GM21619 (cell line): ENCODE data around the gene PRDM15.

Experiments used
- ATAC-seq: cut with Tn5 transposase; IDR thresholded peaks from one replicate; pipeline ENCODE4 v1.9.1; 2021; ENCODE audit not compliant: unreplicated experiment

PRDM15 gene

DNA sequence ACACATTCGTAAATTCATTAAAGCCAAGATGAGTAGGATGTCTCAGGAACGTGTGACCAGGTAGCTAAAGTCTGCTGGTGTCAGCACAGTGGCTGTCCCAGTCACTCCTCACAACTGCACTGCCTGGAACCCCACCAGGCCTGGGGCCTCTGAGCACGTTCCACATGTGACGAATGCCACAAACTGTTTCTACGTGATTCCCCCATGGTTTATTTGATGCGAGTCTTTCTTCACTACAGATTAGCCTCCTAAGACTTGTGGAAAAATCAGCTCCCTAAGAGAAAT, 33.2 kb downstream of the PRDM15 start:
- ATAC-seq: no peak

- ATAC-seq: no peak
Observed at GRCh38 chr21:41845310-41846032, 33.7 kb downstream of the PRDM15 start.

DNA sequence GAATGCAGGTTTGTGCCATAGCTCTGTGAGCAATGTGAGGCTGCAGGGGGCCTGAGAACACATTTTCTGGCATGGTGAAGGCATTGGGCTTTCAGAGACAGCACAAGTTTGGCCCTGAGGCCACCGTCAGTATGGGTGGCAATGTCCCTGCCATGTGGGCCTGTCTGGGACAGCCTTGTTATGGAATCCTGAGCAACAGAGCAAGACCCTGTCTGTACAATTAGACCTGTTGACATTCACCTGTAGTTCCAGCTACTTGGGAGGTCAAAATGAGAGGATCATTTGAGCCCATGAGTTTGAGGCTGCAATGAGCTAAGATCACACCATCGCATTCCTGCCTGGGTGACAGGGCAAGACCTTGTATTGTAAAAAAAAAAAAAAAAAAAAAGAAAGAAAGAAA, 35.6 kb downstream of the PRDM15 start:
- no peak for ATAC-seq

DNA sequence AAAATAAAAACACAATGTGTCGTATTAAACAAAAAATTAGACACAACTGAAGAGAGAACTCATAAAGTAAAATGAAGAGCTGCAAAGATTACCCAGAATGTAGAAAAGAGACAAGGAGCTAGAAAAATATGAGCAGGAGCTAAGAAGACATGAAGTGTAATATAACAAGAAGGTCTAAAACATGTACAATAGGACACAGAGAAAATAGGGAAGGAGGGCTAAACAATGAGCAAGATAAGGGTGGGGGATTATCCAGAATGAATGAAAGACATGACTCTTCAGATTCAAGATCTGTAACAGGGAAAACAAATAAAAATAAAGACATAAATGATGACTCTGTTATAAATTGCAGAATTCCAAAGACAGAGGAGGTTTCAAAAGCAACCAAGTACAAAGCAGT, 38.3 kb downstream of the PRDM15 start:
- ATAC-seq: no peak

DNA sequence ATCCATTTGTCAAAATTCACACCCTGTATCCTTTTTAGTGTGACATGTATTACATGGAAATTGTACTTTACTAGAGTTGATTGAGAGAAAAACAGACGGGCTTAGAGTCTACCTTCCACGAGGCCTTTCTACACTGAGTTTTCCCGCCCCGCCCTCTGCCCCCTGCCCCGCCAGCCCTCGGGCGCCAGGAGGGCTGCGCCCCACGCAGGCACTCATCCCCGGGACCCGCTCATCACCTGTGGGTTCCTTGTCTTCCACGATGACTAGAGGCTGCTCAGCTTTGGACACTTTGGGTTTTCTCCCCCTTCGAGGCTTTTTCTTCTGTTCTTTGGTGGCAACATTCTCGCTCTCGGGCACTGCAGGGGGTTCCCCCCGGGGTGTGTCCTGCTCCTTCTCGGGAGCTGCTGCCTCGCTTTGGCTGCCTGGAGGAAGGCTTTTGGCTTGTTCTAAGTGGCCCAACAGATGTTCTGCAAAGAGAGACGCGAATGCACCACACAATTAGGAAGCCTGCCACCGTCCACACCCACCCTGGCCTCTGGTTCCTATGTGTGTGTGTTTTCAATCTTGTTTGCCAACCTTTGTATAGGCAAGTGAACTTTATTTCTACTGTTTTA, 39.6 kb downstream of the PRDM15 start:
- no peak for ATAC-seq

DNA sequence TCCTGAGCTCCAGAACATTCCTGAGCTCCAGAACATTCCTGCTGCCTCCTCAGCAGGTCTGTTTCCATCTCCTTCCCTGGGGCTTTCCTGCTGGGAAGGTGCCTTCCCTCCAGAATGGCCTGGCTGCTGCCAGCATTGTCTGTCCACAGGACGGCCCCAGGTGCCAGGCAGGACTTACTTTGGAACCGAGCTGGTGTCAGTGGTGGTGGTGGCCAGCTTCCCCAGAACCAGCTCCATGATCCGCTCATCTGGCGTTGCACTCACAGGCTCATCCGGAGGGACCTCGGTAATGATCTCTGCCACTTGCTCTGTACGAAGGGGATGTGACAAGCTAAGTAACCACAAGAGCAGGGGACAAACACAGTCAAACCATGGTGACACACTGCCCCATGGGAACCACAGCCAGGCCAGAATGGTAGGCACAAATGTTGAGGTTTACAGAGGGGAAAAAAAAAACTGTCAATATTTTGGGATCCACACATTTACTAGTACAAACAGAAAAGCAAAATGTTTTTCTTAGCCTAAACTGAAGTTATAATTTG, 41.3 kb downstream of the PRDM15 start:
- no peak for ATAC-seq

DNA sequence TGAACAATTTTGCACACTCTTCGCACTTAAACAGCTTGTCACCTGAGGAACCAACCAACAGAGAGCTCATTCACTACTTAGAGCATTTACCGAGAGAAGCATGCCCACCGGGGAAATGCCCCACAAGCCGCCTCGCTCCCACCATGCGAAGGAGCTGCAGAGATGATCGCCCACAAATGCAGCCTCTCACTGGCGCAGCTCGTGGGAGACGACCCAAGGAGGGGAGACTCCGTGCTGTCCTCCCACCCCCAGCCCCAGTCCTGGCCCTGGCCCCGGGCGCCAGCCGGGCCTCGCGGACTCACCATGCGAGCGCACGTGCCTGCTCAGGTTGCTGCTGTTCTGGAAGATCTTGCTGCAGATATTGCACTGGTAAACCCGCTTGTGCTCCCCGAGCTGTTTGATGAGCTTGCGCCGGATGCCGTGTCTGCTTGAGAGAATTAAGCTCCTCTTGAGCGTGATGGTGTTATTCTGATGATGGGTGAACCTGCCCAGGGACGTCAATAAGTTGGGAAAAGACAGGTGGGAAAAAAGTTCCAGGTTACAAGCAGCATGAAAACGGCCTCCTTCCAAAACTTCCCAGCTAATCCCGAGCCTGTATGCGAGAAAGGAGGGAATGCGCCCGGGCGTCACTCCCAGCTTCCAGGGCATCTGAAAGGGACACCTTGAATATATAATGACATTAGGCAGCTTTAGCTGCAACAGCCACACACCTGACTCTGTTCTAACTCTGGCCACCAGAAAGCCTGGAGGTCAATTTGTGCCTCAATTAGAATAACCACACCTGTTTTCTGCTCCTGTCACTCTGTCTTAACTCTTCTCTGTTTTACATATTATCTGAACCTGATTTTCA, 42.8 kb downstream of the PRDM15 start:
- ATAC-seq: no peak

GRCh38 chr21:41835711-41836154, 43.4 kb downstream of the PRDM15 start:
- no peak for ATAC-seq

DNA sequence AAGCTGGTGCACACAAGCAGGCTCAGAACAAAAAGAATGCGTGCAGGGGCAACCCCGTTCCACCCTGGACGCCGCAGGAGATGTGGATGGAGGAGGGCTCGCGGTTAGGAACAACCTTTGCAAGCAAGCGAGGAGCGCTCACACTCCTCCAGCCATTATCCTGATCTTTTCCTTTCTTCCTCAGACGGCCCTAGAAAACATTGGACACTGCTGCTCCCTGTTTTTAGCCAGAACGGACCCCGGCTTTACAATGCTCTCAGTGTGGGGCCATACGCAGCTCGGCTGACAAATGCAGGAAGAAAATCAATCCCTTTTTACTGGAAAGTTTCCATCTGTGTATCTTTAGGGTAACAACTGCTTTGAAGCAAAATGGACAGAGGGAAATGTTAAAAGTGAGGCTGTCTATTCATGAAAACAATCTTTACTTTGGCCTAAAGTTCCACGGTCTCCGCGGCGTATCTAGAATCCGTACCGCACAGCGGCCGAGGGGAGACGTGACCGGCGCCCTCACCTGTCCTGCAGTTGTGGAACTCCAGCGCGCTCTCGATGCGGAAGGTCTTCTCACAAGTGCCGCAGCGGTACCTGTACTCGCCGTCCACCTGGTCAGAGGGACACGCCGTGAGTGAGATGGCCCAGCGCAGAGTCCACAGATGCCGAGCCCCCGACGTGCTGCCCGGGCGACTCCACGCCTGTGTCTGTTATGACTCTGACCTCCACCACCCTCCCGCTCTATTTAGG, 44.0 kb downstream of the PRDM15 start:
- ATAC-seq: no peak

DNA sequence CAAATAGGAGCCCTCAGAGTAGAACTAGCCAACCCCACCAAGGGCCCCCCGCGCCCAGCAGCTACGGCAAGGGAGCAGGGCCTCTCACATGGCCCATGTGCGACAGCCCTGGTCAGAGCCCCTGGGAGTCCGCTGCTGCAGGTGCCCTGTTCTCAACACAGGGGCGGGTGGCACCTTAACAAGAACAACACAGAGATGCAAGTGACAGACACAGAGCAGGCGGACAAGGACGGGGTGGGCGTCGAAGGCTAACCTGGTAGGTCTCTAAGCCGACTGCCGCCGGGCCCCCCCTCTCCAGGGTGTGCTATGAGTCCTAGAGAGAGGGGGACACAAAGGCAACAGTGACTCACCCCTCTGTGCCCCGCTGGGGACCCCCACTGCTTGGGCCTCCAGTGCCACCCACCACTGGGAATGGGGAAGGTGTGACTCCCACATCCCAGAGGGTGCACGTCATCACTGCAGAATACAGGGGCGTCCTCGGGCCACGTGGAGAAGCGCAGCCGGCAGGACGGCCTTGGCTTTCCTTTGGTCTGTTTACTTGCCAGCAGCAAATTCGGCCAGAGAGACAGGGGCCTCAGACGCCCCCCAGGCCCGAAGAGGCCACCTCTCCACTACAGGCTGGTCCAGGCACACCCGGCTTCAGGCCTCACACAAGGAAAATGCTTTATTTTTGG, 44.8 kb downstream of the PRDM15 start:
- no peak for ATAC-seq

- ATAC-seq: peak; percentile 67
Observed at GRCh38 chr21:41833497-41834115, 45.5 kb downstream of the PRDM15 start.

DNA sequence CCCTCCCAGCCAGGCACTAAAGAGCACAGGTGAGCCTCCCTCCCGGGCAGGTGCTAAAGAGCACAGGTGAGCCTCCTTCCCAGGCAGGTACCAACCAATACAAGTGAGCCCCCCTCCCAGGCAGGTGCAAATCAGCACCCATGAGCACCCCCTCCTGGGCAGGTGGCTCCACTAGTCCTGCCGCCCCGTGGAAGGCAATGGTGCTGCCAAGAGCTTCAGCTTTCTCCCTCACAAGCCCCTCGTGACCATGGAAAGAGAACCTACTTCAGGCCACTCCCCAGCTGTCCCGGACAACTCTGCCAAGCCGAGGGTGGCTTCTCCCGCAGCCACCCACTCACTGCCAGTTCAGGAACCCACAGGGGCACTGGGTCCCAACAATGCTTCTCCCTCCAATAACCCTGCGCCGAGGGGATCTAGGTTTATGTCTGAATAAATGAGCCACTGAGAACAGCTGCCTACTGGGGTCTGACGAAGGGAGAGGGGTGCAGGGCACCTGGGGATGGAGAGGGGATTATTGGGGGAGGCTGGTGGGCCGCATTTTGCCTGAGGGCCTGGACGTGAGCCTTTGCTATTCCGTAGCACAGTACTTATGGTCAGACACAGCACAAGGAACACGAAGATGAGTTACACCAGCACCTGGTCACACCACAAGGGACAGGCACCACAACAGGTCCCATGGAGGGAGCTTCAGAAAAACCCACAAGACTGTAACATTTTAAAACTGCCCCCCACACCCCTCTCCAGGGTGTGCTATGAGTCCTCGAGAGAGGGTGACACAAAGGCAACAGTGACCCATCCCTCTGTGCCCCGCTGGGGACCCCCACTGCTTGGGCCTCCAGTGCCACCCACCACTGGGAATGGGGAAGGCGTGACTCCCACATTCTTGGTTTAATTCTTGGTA, 46.3 kb downstream of the PRDM15 start:
- peak; percentile 47 for ATAC-seq

DNA sequence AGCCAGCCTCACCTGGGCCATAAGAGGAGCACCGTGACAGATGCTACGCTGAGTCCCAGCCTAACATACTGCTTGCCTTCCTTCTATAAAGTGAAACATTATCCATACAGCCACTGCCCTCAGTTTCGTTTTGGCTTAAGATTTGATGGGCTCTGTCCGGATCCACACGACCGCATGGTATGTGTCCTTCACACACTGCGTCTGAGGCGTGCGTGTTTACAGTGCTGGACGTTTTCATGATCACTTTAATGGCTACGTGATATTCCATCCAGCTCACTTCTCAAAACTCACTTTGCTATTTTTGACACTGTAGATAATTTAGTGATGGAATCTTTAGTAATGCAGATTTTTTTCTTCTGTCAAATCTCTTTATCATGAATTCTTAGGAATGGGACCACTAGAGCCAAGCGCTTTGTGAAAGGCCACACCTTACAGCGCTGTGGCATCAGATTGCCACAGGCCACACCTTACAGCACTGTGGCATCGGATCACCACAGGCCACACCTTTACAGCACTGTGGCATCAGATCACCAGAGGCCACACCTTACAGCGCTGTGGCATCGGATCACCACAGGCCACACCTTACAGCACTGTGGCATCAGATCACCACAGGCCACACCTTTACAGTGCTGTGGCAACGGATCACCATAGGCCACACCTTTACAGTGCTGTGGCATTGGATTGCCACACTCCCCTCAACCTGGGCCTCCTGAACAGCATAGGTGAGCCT, 47.1 kb downstream of the PRDM15 start:
- no peak for ATAC-seq

DNA sequence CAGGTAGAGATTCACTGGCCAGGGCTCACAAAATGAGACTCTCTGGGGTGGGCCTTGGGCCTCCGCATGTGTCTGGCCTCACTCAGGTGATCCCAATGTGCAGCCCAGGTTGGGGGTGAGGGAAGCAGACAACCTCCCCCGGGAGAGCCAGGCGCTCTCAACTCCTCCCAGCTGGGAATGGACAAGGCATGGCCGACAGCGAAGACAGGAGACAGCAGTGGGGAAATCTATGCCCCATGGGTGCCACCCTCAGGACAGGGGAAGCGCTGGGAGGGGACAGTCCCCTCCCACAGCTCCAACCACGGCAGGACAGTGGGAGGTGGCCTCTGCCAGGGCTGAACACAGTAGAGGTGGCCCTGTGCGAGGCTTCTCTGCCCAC, 47.7 kb downstream of the PRDM15 start:
- no peak for ATAC-seq

DNA sequence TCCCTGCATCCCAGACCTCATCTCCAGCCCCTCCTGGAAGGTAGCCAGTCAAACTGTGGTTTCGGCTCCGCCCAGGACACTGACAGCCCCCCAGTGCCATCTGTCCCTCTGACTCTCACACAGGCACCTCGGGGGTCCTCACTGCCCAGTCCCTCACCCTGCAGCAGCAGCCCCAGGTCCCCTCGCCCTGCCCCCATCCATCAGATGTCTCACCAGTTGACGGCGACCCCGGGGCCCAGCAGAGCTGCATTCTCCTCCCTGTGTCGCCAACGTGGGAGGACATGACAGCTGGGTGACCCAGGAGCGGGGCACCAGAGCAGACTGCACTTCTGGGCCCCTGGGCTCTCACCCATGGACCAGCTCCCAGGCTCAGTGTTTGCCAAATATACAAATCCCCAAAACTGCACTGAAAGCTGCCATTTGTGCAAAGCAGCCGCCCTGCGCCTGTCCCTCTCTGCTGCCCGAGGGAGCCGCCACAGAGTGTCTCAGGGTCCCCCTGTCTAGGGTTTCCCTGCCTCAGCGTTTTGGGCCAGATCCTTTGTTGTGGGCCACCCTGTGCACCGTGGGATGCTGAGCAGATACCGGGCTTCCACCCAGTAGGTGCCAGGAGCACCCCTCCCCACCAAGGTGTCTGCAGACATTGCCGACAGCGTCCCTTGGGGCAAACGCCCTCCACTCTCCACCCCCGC, 48.2 kb downstream of the PRDM15 start:
- no peak for ATAC-seq

DNA sequence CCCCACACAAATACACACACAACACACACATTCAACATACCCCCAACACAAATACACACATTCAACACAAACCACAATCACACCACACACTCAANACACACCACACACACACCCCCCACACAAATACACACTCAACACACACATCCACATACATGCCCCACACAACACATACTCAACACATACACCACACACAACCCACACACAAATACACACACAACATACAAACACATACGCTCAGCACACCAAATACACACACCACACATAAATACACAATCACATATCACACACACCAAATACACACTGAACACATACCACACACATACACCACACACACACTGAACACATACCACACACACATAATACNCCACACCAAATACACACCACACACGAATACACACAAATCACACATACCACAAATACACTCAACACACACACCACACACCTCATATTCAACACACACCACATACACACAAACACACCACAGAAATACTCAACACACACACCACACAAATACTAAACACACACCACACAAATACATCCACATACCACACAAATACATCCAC, 48.9 kb downstream of the PRDM15 start:
- ATAC-seq: no peak

DNA sequence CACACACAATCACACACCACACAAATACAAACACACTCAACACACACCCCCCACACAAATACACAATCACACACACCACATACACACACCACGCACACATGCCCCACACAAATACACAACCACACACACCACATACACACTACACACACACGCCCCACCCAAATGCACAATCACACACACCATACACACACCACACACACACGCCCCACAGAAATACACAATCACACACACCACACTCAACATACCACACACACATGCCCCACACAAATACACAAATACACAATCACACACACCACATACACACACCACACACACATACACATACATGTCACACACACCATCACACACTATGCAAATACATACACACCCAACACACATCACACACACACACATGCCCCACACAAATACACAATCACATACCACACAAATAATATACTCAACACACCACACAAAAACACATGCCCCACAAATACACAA, 50.2 kb downstream of the PRDM15 start:
- no peak for ATAC-seq
